ENCODE results near the gene CLDN5. TPM values are rescaled to one million over a fixed set of nuclear protein-coding genes. Genes with fewer than 3 reads are reported as not detected.

The CLDN5 gene
- polyA plus RNA-seq, 1 donor from 2014 or later = 0.66 TPM

- Histone ChIP-seq H3K9ac (ENCODE audit: low read length) (no peak overlapping the region), H3K36me3 (ENCODE audit: insufficient read depth, low read length) (no peaks in the 10 kb centered on the region), H3K27ac (ENCODE audit: low read length) (no peak overlapping the region), H3K9me2 (ENCODE audit: insufficient read depth, low read length) (no peaks in the 10 kb centered on the region), H3K27me3 (ENCODE audit: insufficient read depth, low read depth, low read length) (peaks cover 27% of the 10 kb centered on the region), H2AFZ (ENCODE audit: low read depth, low read length) (no peak overlapping the region), H4K20me1 (ENCODE audit: insufficient read depth) (no peaks in the 10 kb centered on the region), H3K4me2 (ENCODE audit: low read length) (no peak overlapping the region), H3K9me3 (ENCODE audit: low read length) (no peaks in the 10 kb centered on the region), H3K4me3 (ENCODE audit: low read length) (no peak overlapping the region), H3K79me2 (replicated peaks; ENCODE audit: insufficient read depth, low read length) (no peaks in the 10 kb centered on the region), H3F3A (ENCODE audit: insufficient read depth, low read length, poor library complexity, severe bottlenecking) (no peaks in the 10 kb centered on the region)
- no peak for TF ChIP-seq TAF1 (IDR thresholded peaks at IDR 0.05; ENCODE audit: low read depth)
- TF ChIP-seq RAD21 (conservative IDR thresholded peaks at IDR 0.05) = no peak
- TF ChIP-seq EP300 (conservative IDR thresholded peaks at IDR 0.05; ENCODE audit: poor library complexity, severe bottlenecking) = no peak
- TF ChIP-seq REST (IDR thresholded peaks at IDR 0.05; ENCODE audit: borderline replicate concordance) = no peak
- no peak for TF ChIP-seq POLR2AphosphoS5 (IDR thresholded peaks at IDR 0.05)
- no peak for TF ChIP-seq EZH2 (IDR thresholded peaks at IDR 0.05; ENCODE audit: borderline replicate concordance, insufficient read depth, low read length, poor library complexity, severe bottlenecking)
- no peak for TF ChIP-seq SMC3 (conservative IDR thresholded peaks at IDR 0.05; ENCODE audit: poor library complexity)
- no peak for TF ChIP-seq CTCF (IDR thresholded peaks at IDR 0.05; ENCODE audit: poor library complexity, severe bottlenecking)
- no peak for TF ChIP-seq MXI1 (conservative IDR thresholded peaks at IDR 0.05; ENCODE audit: poor library complexity, severe bottlenecking)
Measured at GRCh38 chr22:19519041-19519926, 4.9 kb downstream of the CLDN5 start.

- no peaks in the 10 kb centered on the region for H3K9me2 ChIP-seq (ENCODE audit: insufficient read depth, low read length)
- H3K27me3 ChIP-seq (ENCODE audit: insufficient read depth, low read depth, low read length) = peaks cover 20% of the 10 kb centered on the region
- no peaks in the 10 kb centered on the region for H3F3A ChIP-seq (ENCODE audit: insufficient read depth, low read length, poor library complexity, severe bottlenecking)
- no peaks in the 10 kb centered on the region for H3K9me3 ChIP-seq (ENCODE audit: low read length)
- H3K36me3 ChIP-seq (ENCODE audit: insufficient read depth, low read length) = no peaks in the 10 kb centered on the region
- no peak overlapping the region for H2AFZ ChIP-seq (ENCODE audit: low read depth, low read length)
- H3K4me3 ChIP-seq (ENCODE audit: low read length) = no peak overlapping the region
- TF ChIP-seq POLR2AphosphoS5 (IDR thresholded peaks at IDR 0.05) (no peak), RAD21 (conservative IDR thresholded peaks at IDR 0.05) (no peak), EZH2 (IDR thresholded peaks at IDR 0.05; ENCODE audit: borderline replicate concordance, insufficient read depth, low read length, poor library complexity, severe bottlenecking) (no peak), REST (IDR thresholded peaks at IDR 0.05; ENCODE audit: borderline replicate concordance) (no peak), TAF1 (IDR thresholded peaks at IDR 0.05; ENCODE audit: low read depth) (no peak)
- no peaks in the 10 kb centered on the region for H3K79me2 ChIP-seq (replicated peaks; ENCODE audit: insufficient read depth, low read length)
- H3K27ac ChIP-seq (ENCODE audit: low read length) = no peak overlapping the region
- no peak overlapping the region for H3K4me2 ChIP-seq (ENCODE audit: low read length)
- no peaks in the 10 kb centered on the region for H4K20me1 ChIP-seq (ENCODE audit: insufficient read depth)
- H3K9ac ChIP-seq (ENCODE audit: low read length) = no peak overlapping the region
Measured at GRCh38 chr22:19518635-19519034, 5.6 kb downstream of the CLDN5 start.
